MM.1S (cell line): ENCODE measurements around the gene PXMP4.

Source experiments
- CTCF ChIP-seq: fragments of 300-600 bp; sonication (generic); IDR thresholded peaks from 2 replicates; pipeline ENCODE4 v1.5.1; 2016; ENCODE audit warnings: antibody characterized with exemption, low read length, mixed read lengths
- EZH2 ChIP-seq: fragments of 300-600 bp; sonication (generic); optimal IDR thresholded peaks from 2 replicates; pipeline ENCODE3; 2017; ENCODE audit warnings: low read depth, mild to moderate bottlenecking, antibody characterized with exemption, low read length, mixed read lengths

DNA sequence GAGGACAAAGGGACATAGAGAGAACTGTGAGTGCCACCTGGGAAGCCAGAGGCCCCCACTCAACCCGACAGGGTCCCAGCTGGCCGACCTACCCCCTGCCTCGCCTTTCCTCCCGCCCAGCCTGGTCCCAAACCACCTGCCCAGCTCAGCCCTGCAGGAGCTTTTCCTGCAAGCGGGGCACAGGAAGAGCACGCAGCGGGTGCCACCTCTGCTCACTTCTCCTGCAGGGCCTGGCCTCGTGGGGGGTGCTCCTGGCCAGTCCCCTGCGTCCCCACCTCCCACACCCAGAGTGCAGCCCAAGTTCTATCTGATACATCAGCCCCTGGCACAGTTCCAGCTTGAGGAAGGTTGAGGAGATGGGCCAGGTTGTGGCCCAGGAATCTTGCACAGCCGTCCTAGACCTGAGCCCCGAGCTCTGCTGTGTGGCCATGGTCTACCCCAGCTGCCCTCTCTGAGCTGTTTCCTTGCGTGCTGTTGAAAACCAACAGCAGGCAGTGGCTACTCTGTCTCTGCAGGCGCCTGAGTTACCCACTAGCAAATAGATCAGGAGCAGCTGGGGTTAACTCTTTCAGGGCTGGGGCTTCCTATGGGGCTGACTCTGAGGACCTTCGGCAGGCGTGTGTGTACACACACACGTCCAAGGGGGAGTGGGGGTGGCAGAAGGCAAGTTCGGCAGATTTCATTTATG, 47.5 kb downstream of the PXMP4 start:
- no peak for TF ChIP-seq CTCF
- no peak for TF ChIP-seq EZH2
